WTC11 (cell line): ENCODE data around the gene SUV39H2.
"Not testable (repeated sequence)": the region's sequence is repeated elsewhere in the genome, so short reads cannot be mapped to it uniquely, and the experiment has no call there.

Source experiments
- CTCF ChIP-seq: fragments of 200-600 bp; IDR thresholded peaks from 2 replicates; pipeline ENCODE4 v1.8.0; 2022; ENCODE audit warnings: antibody characterized with exemption
- E2F1 ChIP-seq: sonication (generic); formaldehyde crosslinking; IDR thresholded peaks from 2 replicates; pipeline ENCODE4 v1.8.0; 2022; ENCODE audit warnings: mild to moderate bottlenecking, missing genetic modification reagents
- ESRRA ChIP-seq: sonication (generic); formaldehyde crosslinking; IDR thresholded peaks from 2 replicates; pipeline ENCODE4 v1.8.1; 2022; ENCODE audit warnings: mild to moderate bottlenecking, missing genetic modification reagents, borderline replicate concordance
- FOXK1 ChIP-seq: sonication (generic); formaldehyde crosslinking; IDR thresholded peaks from 2 replicates; pipeline ENCODE4 v1.8.0; 2022; ENCODE audit warnings: mild to moderate bottlenecking, moderate library complexity, missing genetic modification reagents
- JUN ChIP-seq: sonication (generic); formaldehyde crosslinking; IDR thresholded peaks from 2 replicates; pipeline ENCODE4 v1.8.0; 2023; ENCODE audit warnings: mild to moderate bottlenecking, missing genetic modification reagents
- NR2C2 ChIP-seq: sonication (generic); formaldehyde crosslinking; IDR thresholded peaks from 2 replicates; pipeline ENCODE4 v1.8.0; 2022; ENCODE audit warnings: mild to moderate bottlenecking, missing genetic modification reagents
- OVOL2 ChIP-seq: fragments of 250-450 bp; sonication (Bioruptor Pico); IDR thresholded peaks from 2 replicates; pipeline ENCODE4 v1.9.0; 2021; ENCODE audit warnings: mild to moderate bottlenecking, borderline replicate concordance
- PRRX2 ChIP-seq: fragments of 250-450 bp; sonication (Bioruptor Pico); IDR thresholded peaks from 2 replicates; pipeline ENCODE4 v1.8.0; 2021; ENCODE audit warnings: mild to moderate bottlenecking
- SP1 ChIP-seq: sonication (generic); formaldehyde crosslinking; conservative IDR thresholded peaks from 2 replicates; pipeline ENCODE4 v1.8.1; 2022; ENCODE audit warnings: missing genetic modification reagents
- TP53 ChIP-seq: sonication (generic); formaldehyde crosslinking; IDR thresholded peaks from 2 replicates; pipeline ENCODE4 v1.8.1; 2023; ENCODE audit warnings: mild to moderate bottlenecking, missing genetic modification reagents
- TF ChIP-seq, protein P1 (sequence below): sonication (generic); formaldehyde crosslinking; IDR thresholded peaks from 2 replicates; pipeline ENCODE4 v1.8.1; 2023; ENCODE audit warnings: mild to moderate bottlenecking, missing genetic modification reagents, borderline replicate concordance
- TF ChIP-seq, protein P2 (sequence below): sonication (generic); formaldehyde crosslinking; IDR thresholded peaks from 2 replicates; pipeline ENCODE4 v1.8.1; 2023; ENCODE audit warnings: mild to moderate bottlenecking, missing genetic modification reagents, moderate library complexity

- TF ChIP-seq, protein P1, sequence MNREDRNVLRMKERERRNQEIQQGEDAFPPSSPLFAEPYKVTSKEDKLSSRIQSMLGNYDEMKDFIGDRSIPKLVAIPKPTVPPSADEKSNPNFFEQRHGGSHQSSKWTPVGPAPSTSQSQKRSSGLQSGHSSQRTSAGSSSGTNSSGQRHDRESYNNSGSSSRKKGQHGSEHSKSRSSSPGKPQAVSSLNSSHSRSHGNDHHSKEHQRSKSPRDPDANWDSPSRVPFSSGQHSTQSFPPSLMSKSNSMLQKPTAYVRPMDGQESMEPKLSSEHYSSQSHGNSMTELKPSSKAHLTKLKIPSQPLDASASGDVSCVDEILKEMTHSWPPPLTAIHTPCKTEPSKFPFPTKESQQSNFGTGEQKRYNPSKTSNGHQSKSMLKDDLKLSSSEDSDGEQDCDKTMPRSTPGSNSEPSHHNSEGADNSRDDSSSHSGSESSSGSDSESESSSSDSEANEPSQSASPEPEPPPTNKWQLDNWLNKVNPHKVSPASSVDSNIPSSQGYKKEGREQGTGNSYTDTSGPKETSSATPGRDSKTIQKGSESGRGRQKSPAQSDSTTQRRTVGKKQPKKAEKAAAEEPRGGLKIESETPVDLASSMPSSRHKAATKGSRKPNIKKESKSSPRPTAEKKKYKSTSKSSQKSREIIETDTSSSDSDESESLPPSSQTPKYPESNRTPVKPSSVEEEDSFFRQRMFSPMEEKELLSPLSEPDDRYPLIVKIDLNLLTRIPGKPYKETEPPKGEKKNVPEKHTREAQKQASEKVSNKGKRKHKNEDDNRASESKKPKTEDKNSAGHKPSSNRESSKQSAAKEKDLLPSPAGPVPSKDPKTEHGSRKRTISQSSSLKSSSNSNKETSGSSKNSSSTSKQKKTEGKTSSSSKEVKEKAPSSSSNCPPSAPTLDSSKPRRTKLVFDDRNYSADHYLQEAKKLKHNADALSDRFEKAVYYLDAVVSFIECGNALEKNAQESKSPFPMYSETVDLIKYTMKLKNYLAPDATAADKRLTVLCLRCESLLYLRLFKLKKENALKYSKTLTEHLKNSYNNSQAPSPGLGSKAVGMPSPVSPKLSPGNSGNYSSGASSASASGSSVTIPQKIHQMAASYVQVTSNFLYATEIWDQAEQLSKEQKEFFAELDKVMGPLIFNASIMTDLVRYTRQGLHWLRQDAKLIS (CRISPR knock-in tag): not testable (repeated sequence)
- not testable (repeated sequence) for TF ChIP-seq TP53 (CRISPR knock-in tag); ESRRA (CRISPR knock-in tag); SP1 (CRISPR knock-in tag); CTCF; JUN (CRISPR knock-in tag); OVOL2; E2F1 (CRISPR knock-in tag); PRRX2 (CRISPR knock-in tag); FOXK1 (CRISPR knock-in tag); NR2C2 (CRISPR knock-in tag)
- TF ChIP-seq, protein P2, sequence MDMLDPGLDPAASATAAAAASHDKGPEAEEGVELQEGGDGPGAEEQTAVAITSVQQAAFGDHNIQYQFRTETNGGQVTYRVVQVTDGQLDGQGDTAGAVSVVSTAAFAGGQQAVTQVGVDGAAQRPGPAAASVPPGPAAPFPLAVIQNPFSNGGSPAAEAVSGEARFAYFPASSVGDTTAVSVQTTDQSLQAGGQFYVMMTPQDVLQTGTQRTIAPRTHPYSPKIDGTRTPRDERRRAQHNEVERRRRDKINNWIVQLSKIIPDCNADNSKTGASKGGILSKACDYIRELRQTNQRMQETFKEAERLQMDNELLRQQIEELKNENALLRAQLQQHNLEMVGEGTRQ (CRISPR knock-in tag): not testable (repeated sequence)
These were observed 63.7 kb downstream of the SUV39H2 start for GRCh38 chr10:14942147-14942949.
